Upper lobe of right lung (tissue), 1 donor: ENCODE results near the gene NPHP3. TPM values are rescaled to one million over a fixed set of nuclear protein-coding genes. Genes with fewer than 3 reads are reported as not detected.

ENCODE experiments used
- ATAC-seq: fragments of 200-7000 bp; cut with Tn5 transposase; one replicate; pipeline ENCODE4 v1.9.1; 2020; ENCODE audit warnings: mild to moderate bottlenecking, moderate library complexity
- DNase-seq: peaks from one replicate; pipeline ENCODE4 v3.0.0-alpha.2; 2020
- H3K27ac ChIP-seq: fragments of 200-600 bp; one replicate; pipeline ENCODE4 v1.8.0; 2022
- H3K27me3 ChIP-seq: fragments of 200-600 bp; one replicate; pipeline ENCODE4 v1.8.0; 2022; ENCODE audit warnings: mild to moderate bottlenecking
- H3K36me3 ChIP-seq: fragments of 200-600 bp; one replicate; pipeline ENCODE4 v1.8.0; 2022
- H3K4me1 ChIP-seq: fragments of 200-600 bp; one replicate; pipeline ENCODE4 v1.8.0; 2022
- H3K4me3 ChIP-seq: fragments of 200-600 bp; one replicate; pipeline ENCODE4 v1.8.0; 2022; ENCODE audit warnings: mild to moderate bottlenecking
- H3K9me3 ChIP-seq: fragments of 200-600 bp; one replicate; pipeline ENCODE4 v1.8.0; 2022
- CTCF ChIP-seq: fragments of 200-600 bp; IDR thresholded peaks from one replicate; pipeline ENCODE4 v1.8.0; 2022; ENCODE audit warnings: antibody characterized with exemption
- intact Hi-C: fragments of 100-400 bp; cut with DNase I; formaldehyde crosslinking; loops from one replicate; pipeline ENCODE4 v1.11.0; 2022
- total RNA-seq: library from RNA; stranded (reverse); fragmentation: NEBNext Ultra II Directional; extraction: Animal tissue kit (Norgen Biotek cat#: 25700); gene quantifications from one replicate; pipeline ENCODE4 v1.2.1, GENCODE V29; 2021
- donor health status: DM: no; HTN: yes; CAD: no; lungs with severe emphysema.

Gene NPHP3
- total RNA-seq, 1 donor from 2014 or later: 33.7 TPM

GRCh38 chr3:132710311-132710710 lies 11.9 kb downstream of the NPHP3 start:
- no peaks in the 10 kb centered on the region for H3K9me3 ChIP-seq
- peaks cover 93% of the 10 kb centered on the region for H3K36me3 ChIP-seq
- no peak overlapping the region for H3K27ac ChIP-seq
- TF ChIP-seq CTCF: no peak
- DNase-seq: no peak
- H3K4me1 ChIP-seq: no peaks in the 10 kb centered on the region
- intact Hi-C loops: no loop called here
- H3K27me3 ChIP-seq: no peaks in the 10 kb centered on the region
- ATAC-seq: no peak
- H3K4me3 ChIP-seq: no peak overlapping the region

- Histone ChIP-seq H3K36me3 (peaks cover 93% of the 10 kb centered on the region), H3K4me3 (no peak overlapping the region), H3K27ac (no peak overlapping the region), H3K27me3 (no peaks in the 10 kb centered on the region), H3K9me3 (no peaks in the 10 kb centered on the region), H3K4me1 (no peaks in the 10 kb centered on the region)
- intact Hi-C loops: no loop called here
- ATAC-seq (no peak), DNase-seq (no peak)
- TF ChIP-seq CTCF: no peak
Measured at GRCh38 chr3:132709761-132710160, 12.4 kb downstream of the NPHP3 start.

GRCh38 chr3:132703733-132704132 lies 18.5 kb downstream of the NPHP3 start:
- peaks cover 99% of the 10 kb centered on the region for H3K36me3 ChIP-seq
- H3K27ac ChIP-seq: no peak overlapping the region
- no peak overlapping the region for H3K4me3 ChIP-seq
- H3K9me3 ChIP-seq: no peaks in the 10 kb centered on the region
- intact Hi-C loops: no loop called here
- DNase-seq: no peak
- no peak for ATAC-seq
- no peak for TF ChIP-seq CTCF
- no peaks in the 10 kb centered on the region for H3K4me1 ChIP-seq
- H3K27me3 ChIP-seq: no peaks in the 10 kb centered on the region

- Histone ChIP-seq H3K36me3 (peaks cover 99% of the 10 kb centered on the region), H3K27me3 (no peaks in the 10 kb centered on the region), H3K27ac (no peak overlapping the region), H3K4me1 (no peaks in the 10 kb centered on the region), H3K4me3 (no peak overlapping the region), H3K9me3 (no peaks in the 10 kb centered on the region)
- intact Hi-C loops: loop anchor here (10.0 kb wide), 1 partner anchor 191 kb away; no protein-coding TSS in a partner anchor
- DNase-seq (no peak), ATAC-seq (no peak)
- TF ChIP-seq CTCF: no peak
Measured at GRCh38 chr3:132695422-132695821, 26.8 kb downstream of the NPHP3 start.

- H3K4me1 ChIP-seq: no peaks in the 10 kb centered on the region
Measured at GRCh38 chr3:132694991-132695390, 27.2 kb downstream of the NPHP3 start.

More at GRCh38 chr3:132694991-132695390, 27.2 kb downstream of the NPHP3 start:
- intact Hi-C loops: loop anchor here (10.0 kb wide), 1 partner anchor 190 kb away; no protein-coding TSS in a partner anchor
- ATAC-seq (no peak), DNase-seq (no peak)
- no peaks in the 10 kb centered on the region for H3K27me3 ChIP-seq
- no peaks in the 10 kb centered on the region for H3K9me3 ChIP-seq
- no peak for TF ChIP-seq CTCF
- H3K27ac ChIP-seq: no peak overlapping the region
- no peak overlapping the region for H3K4me3 ChIP-seq
- H3K36me3 ChIP-seq: peaks cover 99% of the 10 kb centered on the region
